ENCODE data around the gene DBR1. TPM values are rescaled to one million over a fixed set of nuclear protein-coding genes. Genes with fewer than 3 reads are reported as not detected.
"Not testable (repeated sequence)": the region's sequence is repeated elsewhere in the genome, so short reads cannot be mapped to it uniquely, and the experiment has no call there.

The DBR1 gene
- total and polyA plus RNA-seq, 5 experiments from 2014 or later, result 9.9 to 27.1 (median 13.7) TPM

DNA sequence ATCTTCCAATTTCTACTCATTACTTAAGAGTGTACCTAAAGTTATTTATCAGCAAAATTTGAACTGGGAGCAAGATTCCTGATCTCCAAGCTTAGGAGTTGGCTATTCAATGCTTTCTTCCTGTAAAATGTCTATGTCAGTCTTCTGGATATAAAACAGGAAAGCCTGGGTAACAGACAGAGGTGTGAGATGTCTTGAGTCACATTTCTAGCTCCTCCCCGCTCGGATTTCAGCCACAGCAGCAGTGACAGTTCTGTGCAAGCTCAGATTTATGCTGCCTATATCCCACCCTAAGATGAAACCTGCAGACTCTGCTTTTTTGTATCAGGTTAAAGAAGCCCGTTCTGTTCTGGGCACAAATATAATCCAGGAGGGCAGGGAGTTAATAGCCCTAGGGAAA, 10.3 kb upstream of the DBR1 start:
- POLR2A ChIA-PET, result interaction anchor here (0.6 to 4.2 kb wide), 3 partner anchors 11 to 409 kb away, joined by 4 to 53 read pairs (median 9); partner anchors contain the start of genes CEP70 and DBR1
- DNase-seq (no peak), ATAC-seq (no peak)
- Mint-ChIP-seq H3K4me3 (no peak overlapping the region), H3K27ac (no peak overlapping the region), H3K4me1 (peaks cover 11 to 32% (median 30%) of the 10 kb centered on the region in 4 donors), H3K9me3 (no peaks in the 10 kb centered on the region), H3K36me3 (peaks cover 0 to 4% (median 0%) of the 10 kb centered on the region in 3 donors), H3K27me3 (peaks cover 0 to 12% (median 2%) of the 10 kb centered on the region in 5 donors)

DNA sequence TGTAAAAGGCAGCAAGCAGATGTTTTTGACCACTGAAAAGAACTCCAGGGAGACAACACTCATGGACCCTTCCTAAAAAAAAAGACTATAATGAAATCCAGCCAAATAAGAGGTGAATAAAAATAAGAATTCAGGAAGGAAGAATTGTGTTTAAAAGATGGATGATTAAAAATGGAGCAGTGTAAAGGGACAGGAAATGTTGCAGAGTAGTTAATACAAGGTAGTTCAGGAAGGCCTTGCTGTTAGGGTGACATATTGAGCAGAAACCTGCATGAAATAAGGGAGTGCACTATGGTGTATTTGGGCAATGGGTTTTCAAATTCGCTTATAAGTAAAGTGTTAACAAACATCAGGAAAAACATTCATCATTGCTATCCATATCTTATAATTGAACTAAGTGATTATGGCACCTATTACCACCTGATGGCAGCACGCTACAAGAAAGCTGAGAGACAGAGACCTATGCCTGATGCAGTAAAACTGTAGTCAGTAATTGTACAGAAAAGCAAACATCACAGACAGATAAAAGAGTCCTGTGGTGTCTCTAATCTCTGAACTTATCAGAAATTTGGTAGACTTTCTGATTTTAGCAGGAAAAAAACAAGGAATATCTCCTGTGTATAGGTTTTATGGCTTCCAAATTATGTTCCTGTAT, 5.8 kb upstream of the DBR1 start:
- POLR2A ChIA-PET, result no interaction called here
- Mint-ChIP-seq H3K4me1 (no peaks in the 10 kb centered on the region), H3K36me3 (no peaks in the 10 kb centered on the region), H3K4me3 (no peak overlapping the region), H3K27ac (no peak overlapping the region), H3K9me3 (no peaks in the 10 kb centered on the region), H3K27me3 (peaks cover 0 to 11% (median 1%) of the 10 kb centered on the region in 5 donors)
- ATAC-seq, result peak; percentile 90 to 95
- DNase-seq, result peak in 7 of 10 donors; percentile 8 to 68 (median 28)

DNA sequence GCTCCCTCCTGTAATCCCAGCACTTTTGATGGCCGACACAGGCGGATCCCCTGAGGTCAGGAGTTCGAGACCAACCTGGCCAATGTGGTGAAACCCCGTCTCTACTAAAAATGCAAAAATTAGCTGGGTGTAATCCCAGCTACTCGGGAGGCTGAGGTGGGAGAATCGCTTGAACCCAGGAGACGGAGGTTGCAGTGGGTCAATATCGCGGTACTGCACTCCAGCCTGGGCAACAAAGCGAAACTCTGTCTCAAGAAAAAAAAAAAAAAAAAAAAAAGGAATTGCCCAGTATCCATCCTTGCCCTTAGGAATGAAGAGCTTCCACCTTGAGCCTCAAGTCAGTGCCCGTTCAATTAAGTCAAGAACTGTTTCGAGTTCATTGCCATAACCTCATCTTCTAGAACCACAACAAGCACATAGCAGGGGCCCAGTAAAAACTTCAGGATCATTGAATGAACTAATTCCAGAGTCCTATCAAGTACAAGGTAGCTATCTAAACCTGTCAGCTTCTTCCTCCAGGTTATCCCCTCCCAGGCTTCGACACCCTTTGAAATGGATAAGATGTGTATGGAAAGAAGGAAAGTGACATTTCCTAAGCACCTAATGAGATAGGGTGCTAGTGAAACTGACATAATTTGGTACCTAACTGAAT, 826 bp downstream of the DBR1 start:
- Mint-ChIP-seq H3K4me3 (peak overlapping the region; percentile 92 to 100 (median 98)), H3K9me3 (no peaks in the 10 kb centered on the region), H3K27ac (peak overlapping the region; percentile 95 to 99 (median 98)), H3K36me3 (peaks cover 0 to 35% (median 2%) of the 10 kb centered on the region in 3 donors), H3K4me1 (peaks cover 10 to 45% (median 38%) of the 10 kb centered on the region in 4 donors), H3K27me3 (no peaks in the 10 kb centered on the region)
- ATAC-seq, result peak in 1 of 2 donors; percentile 9
- POLR2A ChIA-PET, result interaction anchor here (0.7 to 5.1 kb wide), 7 partner anchors 9 to 1323 kb away, joined by 3 to 53 read pairs (median 4); partner anchors contain the start of genes ARMC8, COPB2 and FAIM
- DNase-seq, result no peak

DNA sequence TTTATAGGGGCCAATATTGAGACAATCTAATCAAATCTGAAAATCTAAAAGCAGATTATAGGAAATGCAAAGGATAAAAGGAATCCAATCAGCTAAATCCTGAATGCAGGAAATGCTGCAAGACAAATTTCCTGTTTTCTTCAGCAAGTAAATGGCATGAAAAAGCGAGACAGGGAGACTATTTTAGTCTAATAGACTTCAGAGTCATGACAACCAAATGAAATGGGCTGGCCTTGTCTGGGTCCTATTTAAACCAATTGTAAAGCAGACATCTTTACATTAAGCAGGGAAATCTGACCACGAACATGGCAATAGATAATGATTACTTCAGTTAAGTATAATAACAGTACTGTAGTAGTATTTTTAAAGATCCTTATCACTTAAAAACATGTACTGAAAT, 2.1 kb downstream of the DBR1 start:
- H3K9me3 Mint-ChIP-seq, result no peaks in the 10 kb centered on the region
- peaks cover 0 to 48% (median 2%) of the 10 kb centered on the region in 3 donors for H3K36me3 Mint-ChIP-seq
- H3K27me3 Mint-ChIP-seq, result no peaks in the 10 kb centered on the region
- peaks cover 10 to 45% (median 38%) of the 10 kb centered on the region in 4 donors for H3K4me1 Mint-ChIP-seq
- POLR2A ChIA-PET, result interaction anchor here (5.1 kb wide), 1 partner anchor 14 kb away, joined by 53 read pairs; the partner anchor contains the start of gene ARMC8
- H3K27ac Mint-ChIP-seq, result peak overlapping the region in 9 of 10 donors; percentile 24 to 97 (median 56)
- peak overlapping the region in 9 of 10 donors; percentile 20 to 98 (median 45) for H3K4me3 Mint-ChIP-seq
- DNase-seq, result no peak
- no peak for ATAC-seq

DNA sequence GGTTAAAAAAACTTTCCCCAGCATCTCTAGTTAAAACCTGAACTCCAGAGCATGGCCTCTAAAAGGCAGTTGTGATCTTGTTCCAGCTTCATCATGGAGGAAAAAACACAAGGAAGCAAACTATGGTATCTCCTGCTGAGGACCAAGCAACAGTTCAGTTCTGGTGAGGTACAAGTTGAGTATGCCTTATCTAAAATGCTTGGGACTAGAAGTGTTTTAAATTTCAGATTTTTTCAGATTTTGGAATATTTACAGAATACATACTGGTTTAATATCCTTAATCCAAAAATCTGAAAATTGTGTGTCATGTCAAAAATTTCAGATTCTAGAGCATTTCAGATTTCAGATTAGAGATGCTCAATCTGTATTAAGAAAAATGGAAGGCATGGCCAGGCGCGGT, 9.7 kb downstream of the DBR1 start:
- DNase-seq, result no peak
- no peaks in the 10 kb centered on the region for H3K27me3 Mint-ChIP-seq
- no peak overlapping the region for H3K4me3 Mint-ChIP-seq
- peaks cover 13 to 93% (median 39%) of the 10 kb centered on the region in 3 donors for H3K36me3 Mint-ChIP-seq
- ATAC-seq, result no peak
- H3K9me3 Mint-ChIP-seq, result no peaks in the 10 kb centered on the region
- peaks cover 7 to 10% (median 8%) of the 10 kb centered on the region in 4 donors for H3K4me1 Mint-ChIP-seq
- peak overlapping the region in 1 of 10 donors; percentile 64 for H3K27ac Mint-ChIP-seq
- POLR2A ChIA-PET, result no interaction called here

DNA sequence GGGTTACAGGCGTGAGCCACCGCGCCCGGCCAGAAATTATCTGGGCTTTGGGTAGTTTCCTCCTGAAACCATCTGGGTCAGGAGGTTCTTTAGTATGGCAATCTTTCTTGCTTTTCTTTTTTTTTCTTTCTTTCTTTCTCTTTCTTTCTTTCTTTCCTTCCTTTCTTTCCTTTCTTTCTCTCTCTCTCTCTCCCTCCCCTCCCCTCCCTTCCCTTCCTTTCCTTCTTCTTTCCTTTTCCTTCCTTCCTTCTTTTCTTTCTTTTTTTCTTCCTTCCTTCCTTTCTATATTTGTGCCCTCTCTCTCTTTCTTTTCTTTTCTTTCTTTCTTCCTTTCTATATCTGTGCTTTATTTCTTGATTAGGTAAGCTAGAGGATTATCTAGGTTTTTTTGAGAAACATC, 17.0 kb downstream of the DBR1 start:
- Mint-ChIP-seq H3K27me3 (peaks cover 0 to 2% (median 0%) of the 10 kb centered on the region in 5 donors), H3K4me1 (peaks cover 0 to 2% (median 0%) of the 10 kb centered on the region in 4 donors), H3K9me3 (peaks cover 3 to 22% (median 13%) of the 10 kb centered on the region in 9 donors), H3K27ac (peak overlapping the region in 1 of 10 donors; percentile 41), H3K4me3 (no peak overlapping the region), H3K36me3 (peaks cover 20 to 25% (median 21%) of the 10 kb centered on the region in 3 donors)
- POLR2A ChIA-PET, result no interaction called here
- no peak for DNase-seq
- no peak for ATAC-seq

GRCh38 chr3:138154534-138154933, 20.2 kb downstream of the DBR1 start:
- Mint-ChIP-seq H3K27me3 (peaks cover 0 to 2% (median 0%) of the 10 kb centered on the region in 5 donors), H3K9me3 (peaks cover 4 to 23% (median 14%) of the 10 kb centered on the region in 9 donors), H3K36me3 (peaks cover 0 to 13% (median 3%) of the 10 kb centered on the region in 3 donors), H3K4me1 (peaks cover 0 to 2% (median 0%) of the 10 kb centered on the region in 4 donors), H3K4me3 (no peak overlapping the region), H3K27ac (no peak overlapping the region)
- POLR2A ChIA-PET, result interaction anchor here (0.7 kb wide), 1 partner anchor 66 kb away, joined by 3 read pairs; no protein-coding TSS in a partner anchor
- no peak for ATAC-seq
- DNase-seq, result no peak

GRCh38 chr3:138148503-138148902, 26.2 kb downstream of the DBR1 start:
- DNase-seq, result no peak
- Mint-ChIP-seq H3K4me3 (no peak overlapping the region), H3K4me1 (no peaks in the 10 kb centered on the region), H3K27ac (no peak overlapping the region), H3K27me3 (peaks cover 0 to 4% (median 0%) of the 10 kb centered on the region in 5 donors), H3K9me3 (peaks cover 2 to 10% (median 5%) of the 10 kb centered on the region in 9 donors), H3K36me3 (peaks cover 0 to 2% (median 0%) of the 10 kb centered on the region in 3 donors)
- no peak for ATAC-seq
- POLR2A ChIA-PET, result interaction anchor here (0.6 kb wide), 1 partner anchor 381 kb away, joined by 5 read pairs; no protein-coding TSS in a partner anchor

GRCh38 chr3:138142181-138142580, 32.5 kb downstream of the DBR1 start:
- ATAC-seq, H3K4me3 Mint-ChIP-seq, H3K4me1 Mint-ChIP-seq, H3K9me3 Mint-ChIP-seq, H3K36me3 Mint-ChIP-seq, POLR2A ChIA-PET, H3K27ac Mint-ChIP-seq, DNase-seq: not testable (repeated sequence)
- H3K27me3 Mint-ChIP-seq, result peaks cover 6 to 23% (median 10%) of the 10 kb centered on the region in 5 donors

GRCh38 chr3:138140940-138141339, 33.8 kb downstream of the DBR1 start:
- H3K4me3 Mint-ChIP-seq, result no peak overlapping the region
- H3K36me3 Mint-ChIP-seq, result no peaks in the 10 kb centered on the region
- POLR2A ChIA-PET, result no interaction called here
- H3K27me3 Mint-ChIP-seq, result peaks cover 7 to 30% (median 10%) of the 10 kb centered on the region in 5 donors
- H3K9me3 Mint-ChIP-seq, result peaks cover 0 to 2% (median 0%) of the 10 kb centered on the region in 9 donors
- DNase-seq, result no peak
- no peaks in the 10 kb centered on the region for H3K4me1 Mint-ChIP-seq
- H3K27ac Mint-ChIP-seq, result no peak overlapping the region
- no peak for ATAC-seq

- Mint-ChIP-seq H3K36me3 (no peaks in the 10 kb centered on the region), H3K4me1 (peaks cover 0 to 1% (median 0%) of the 10 kb centered on the region in 4 donors), H3K27ac (no peak overlapping the region), H3K27me3 (peaks cover 8 to 30% (median 10%) of the 10 kb centered on the region in 5 donors), H3K9me3 (peaks cover 0 to 2% (median 0%) of the 10 kb centered on the region in 9 donors), H3K4me3 (no peak overlapping the region)
- ATAC-seq (no peak), DNase-seq (no peak)
- POLR2A ChIA-PET, result no interaction called here
These were observed 35.0 kb downstream of the DBR1 start for GRCh38 chr3:138139691-138140090.

DNA sequence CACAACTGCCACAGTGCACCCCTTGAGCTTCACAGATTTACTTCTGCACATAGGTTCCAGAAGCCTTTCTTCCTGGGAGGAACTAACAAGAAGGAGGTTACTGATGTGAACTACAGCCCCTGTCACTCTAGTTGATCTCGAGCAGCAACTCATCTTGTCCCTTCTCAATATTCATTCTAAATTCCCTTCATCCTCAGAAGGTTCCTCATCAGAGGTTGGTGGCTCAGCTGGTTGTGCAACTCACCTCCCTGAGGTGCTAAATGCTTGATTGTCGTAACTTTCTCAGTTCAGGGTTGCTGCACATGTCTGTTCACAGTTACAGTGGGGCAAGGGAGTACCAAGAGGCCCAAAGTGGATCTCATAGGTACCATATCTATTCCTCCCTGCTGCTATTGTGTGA, 36.9 kb downstream of the DBR1 start:
- Mint-ChIP-seq H3K27ac (no peak overlapping the region), H3K36me3 (no peaks in the 10 kb centered on the region), H3K27me3 (peaks cover 8 to 30% (median 11%) of the 10 kb centered on the region in 5 donors), H3K4me3 (no peak overlapping the region), H3K4me1 (peaks cover 0 to 1% (median 0%) of the 10 kb centered on the region in 4 donors), H3K9me3 (no peaks in the 10 kb centered on the region)
- no peak for DNase-seq
- ATAC-seq, result no peak
- POLR2A ChIA-PET, result no interaction called here

- Mint-ChIP-seq H3K4me3 (no peak overlapping the region), H3K9me3 (no peaks in the 10 kb centered on the region), H3K27ac (no peak overlapping the region), H3K36me3 (no peaks in the 10 kb centered on the region), H3K4me1 (peaks cover 0 to 1% (median 0%) of the 10 kb centered on the region in 4 donors), H3K27me3 (peaks cover 4 to 18% (median 7%) of the 10 kb centered on the region in 5 donors)
- ATAC-seq (no peak), DNase-seq (no peak)
- POLR2A ChIA-PET, result no interaction called here
These were observed 38.5 kb downstream of the DBR1 start for GRCh38 chr3:138136201-138136600.
